HG03354 (cell line): ENCODE results near the gene ANKRD18A.

Source experiments
- ATAC-seq: cut with Tn5 transposase; IDR thresholded peaks from one replicate; pipeline ENCODE4 v1.9.1; 2021; ENCODE audit warnings: mild to moderate bottlenecking; ENCODE audit not compliant: unreplicated experiment, poor library complexity, severe bottlenecking

Gene ANKRD18A

DNA sequence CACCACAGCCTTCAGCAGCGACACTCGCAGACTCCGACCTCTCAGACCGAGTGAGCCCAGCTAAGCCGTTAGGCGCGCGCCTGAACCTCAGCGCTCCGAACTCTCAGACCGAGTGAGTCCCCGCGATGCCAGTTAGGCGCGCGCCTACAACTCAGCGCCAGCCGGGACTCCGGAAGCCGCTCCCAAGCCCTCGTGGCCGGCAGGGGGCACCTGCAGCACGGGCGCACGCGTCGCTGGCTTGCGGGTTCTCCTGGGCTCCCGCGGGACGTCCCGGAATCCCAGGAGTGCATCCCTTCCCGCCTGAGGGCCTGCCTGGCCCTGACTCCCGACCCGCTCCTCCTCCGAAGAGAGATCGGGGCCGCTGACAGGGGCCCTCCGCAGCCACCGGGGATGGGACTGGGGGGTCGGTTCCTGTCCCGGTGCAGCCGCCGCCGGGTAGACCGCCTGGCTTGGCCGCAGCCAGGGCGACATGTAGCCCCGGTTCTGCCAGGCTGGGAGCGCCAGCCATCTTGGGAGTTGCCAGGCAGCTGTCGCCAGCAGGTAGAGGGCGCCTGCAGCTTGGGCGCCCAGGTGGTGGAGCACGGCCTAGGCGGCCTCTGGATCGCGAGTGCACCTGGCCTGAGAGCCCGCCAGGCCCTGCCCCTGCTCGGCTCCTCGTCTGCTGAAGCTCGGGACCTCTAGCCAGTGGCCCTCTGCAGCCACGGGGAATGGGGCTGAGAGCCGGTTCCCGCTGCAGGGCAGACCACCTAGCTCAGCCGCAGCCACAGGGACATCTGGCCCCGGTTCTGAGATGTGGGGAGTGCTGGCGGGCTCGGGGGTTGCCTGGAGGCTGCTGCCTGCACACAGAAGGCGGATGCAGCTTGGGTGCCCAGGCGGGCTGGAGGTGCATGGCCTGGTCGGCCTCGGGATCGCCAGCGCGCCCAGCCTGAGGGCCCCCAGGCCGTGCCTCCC, at the start of gene ANKRD18A:
Gene ANKRD18A (minus strand): TSS at position 114 of the 951 bp plus-strand sequence. CDS start 311 bp downstream, outside the sequence.
- ATAC-seq, result peak; percentile 77

DNA sequence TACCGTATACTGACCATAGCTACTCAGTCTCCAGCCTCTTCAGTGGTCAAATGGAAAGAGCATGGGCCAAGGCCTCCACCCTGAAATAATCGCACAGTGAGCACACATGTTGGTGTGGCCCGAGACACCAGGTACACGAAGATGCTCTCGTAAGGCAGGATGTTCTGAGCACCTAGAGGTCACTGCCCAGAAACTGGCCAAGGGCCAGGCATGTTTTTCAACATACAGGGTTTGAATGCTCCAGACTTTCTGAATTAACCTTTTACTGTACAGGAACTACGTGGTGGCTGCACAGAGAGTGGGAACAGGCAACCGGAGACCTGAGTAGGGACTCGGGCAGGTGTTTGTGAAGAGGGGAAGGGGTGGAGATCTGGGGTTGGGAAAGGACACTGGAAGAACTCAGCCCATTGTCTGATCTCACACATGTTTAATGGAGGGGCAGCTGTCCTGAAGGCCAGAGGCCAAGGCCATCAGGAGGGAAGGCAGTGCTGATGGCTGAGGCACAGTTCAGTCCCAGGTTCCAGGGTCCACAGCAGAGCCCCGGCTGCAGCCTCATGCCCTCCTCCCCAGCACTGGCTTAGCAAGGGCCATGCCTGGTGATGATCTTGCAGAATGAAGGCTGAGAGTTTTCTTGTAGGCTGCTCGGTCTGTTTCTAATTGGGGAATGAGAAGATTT, 48.5 kb upstream of the ANKRD18A start:
- ATAC-seq, result no peak

GRCh38 chr9:38662763-38663593, 42.6 kb upstream of the ANKRD18A start:
- ATAC-seq, result no peak

GRCh38 chr9:38659538-38659937, 39.1 kb upstream of the ANKRD18A start:
- ATAC-seq, result no peak

GRCh38 chr9:38656896-38657295, 36.5 kb upstream of the ANKRD18A start:
- ATAC-seq, result no peak

DNA sequence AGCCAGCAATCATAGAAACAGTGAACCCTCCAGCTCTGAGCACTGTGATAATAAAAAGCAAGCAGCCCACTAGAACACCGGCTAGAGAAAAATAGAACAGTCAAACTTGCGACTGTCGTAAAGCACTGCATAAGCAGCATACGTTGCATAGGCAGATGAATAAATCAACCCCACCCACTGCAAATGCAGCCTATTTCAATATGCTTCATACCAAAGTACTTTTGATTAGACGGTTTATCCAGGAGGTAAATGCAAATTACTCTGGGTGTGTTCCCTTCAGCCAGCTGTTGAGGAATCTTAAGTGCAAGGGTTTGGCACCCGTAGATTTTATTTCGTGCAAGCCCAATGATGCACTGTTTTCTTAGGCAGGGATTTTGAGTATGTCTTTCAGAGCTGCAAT, 32.1 kb upstream of the ANKRD18A start:
- ATAC-seq, result no peak

DNA sequence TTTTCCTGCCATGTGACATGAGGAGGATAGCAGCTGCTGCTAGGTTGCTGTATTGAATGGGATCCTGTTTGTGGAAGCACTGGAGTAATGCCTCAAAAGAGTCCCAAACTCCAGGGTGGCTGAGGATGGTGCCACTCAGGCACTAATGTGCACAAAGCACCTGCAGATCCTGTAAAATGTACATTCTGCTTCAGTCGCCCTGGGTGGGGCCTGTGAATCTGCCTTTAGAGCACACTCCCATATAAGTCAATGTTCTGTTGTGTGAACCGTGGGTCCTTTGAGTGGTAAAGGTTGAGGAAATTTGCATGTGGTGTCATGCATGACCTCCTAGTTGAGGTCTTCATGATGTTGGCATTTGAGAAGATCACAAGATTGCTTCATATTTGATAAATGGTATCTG, 31.6 kb upstream of the ANKRD18A start:
- no peak for ATAC-seq

DNA sequence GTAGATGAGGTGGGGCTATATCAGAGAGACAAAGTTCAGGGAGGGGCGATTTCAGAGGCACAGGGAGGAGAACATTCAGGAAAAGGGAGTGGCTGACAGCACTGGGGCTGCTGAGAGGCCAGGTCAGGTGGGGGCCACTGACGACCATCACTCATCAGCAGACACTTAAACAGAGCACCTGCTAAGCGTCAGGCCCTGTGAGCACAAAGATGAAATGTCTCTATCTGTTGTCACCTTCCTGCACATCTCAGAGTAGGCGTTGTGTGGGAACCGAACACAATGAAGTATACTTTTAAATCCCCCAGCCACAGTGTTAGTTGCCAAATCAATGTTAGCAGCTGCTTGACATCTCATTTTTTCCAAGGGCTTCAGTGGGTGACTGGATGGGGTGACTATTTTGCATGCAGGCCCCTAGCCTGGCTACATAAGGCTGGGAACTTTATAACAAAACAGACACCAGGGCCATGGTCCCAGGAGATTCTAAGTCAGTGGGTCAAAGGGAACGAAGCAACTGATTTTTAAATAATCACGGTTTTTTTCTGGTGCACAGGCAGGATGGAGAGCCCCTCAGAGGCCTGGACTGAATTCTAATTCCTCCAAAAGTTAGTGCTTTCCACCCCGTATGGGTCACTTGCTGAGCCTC, 31.1 kb upstream of the ANKRD18A start:
- ATAC-seq, result no peak

GRCh38 chr9:38650564-38650963, 30.2 kb upstream of the ANKRD18A start:
- ATAC-seq, result no peak

GRCh38 chr9:38649731-38650363, 29.5 kb upstream of the ANKRD18A start:
- ATAC-seq, result no peak

GRCh38 chr9:38644601-38645000, 24.2 kb upstream of the ANKRD18A start:
- no peak for ATAC-seq

GRCh38 chr9:38643815-38644173, 23.4 kb upstream of the ANKRD18A start:
- no peak for ATAC-seq

DNA sequence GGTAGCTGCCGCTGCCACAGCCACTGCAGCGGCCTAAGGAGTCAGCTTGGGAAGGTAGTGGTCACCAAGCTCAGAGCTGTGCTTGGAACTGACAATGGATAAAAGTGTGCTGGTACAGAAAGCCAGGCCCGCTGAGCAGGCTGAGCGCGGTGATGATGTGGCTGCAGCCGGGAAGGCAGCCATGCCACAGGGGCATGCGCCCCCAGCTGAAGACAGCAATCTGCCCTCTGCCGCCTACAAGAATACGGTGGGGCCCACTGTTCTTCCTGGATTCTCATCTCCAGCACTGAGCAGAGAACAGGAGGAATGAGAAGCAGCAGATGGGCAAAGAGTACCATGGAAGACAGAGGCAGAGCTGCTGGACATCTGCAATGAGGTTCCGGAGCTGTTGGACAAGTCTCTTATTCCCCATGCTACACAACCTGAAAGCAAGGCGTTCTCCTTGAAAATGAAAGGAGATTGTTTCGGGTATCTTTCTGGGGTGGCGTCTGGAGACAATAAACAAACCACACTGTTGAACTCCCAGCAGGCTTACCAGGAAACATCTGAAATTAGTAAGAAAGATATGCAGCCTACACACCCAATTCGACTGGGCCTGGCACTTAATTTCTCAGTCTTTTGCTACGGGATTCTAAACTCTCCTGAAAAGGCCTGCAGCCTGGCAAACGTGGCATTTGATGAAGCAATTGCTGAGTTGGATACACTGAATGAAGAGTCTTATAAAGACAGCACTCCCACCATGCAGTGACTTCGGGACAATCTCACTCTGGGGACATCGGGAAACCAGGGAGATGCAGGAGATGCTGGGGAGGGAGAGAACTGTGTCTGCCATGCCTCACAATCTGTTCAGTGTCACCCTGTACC, 22.8 kb upstream of the ANKRD18A start:
- no peak for ATAC-seq

GRCh38 chr9:38641985-38642864, 21.8 kb upstream of the ANKRD18A start:
- ATAC-seq, result no peak

DNA sequence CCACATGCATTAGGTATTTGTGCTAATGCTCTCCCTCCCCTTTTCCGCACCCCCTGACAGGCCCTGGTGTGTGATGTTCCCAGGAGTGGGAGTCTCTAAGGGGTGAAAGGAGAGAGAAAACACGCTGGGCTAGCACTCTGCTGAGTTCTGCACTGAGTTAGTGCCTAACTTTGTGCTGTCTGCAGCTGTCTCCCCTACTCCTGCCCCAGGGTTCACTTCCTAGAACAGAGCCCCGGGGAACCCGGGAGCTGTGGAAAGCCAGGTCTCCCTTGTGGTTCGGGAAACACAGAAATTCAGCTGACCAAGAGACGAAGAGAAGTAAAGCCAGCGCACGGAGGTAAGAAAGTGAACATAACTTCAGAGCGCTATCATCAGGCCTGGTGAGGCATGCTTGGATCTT, 20.7 kb upstream of the ANKRD18A start:
- ATAC-seq, result no peak

- no peak for ATAC-seq
These were observed 19.2 kb upstream of the ANKRD18A start for GRCh38 chr9:38639577-38639940.

GRCh38 chr9:38638881-38639576, 18.6 kb upstream of the ANKRD18A start:
- ATAC-seq, result no peak
